SU-DHL-6 (cell line): Measurements from ENCODE around the gene RC3H1.
"Not testable (repeated sequence)": the region's sequence is repeated elsewhere in the genome, so short reads cannot be mapped to it uniquely, and the experiment has no call there.

Experiments
- H2AFZ ChIP-seq: fragments of 200-600 bp; sonication (generic); 2 replicates; pipeline ENCODE4 v1.6.1; 2014; ENCODE audit warnings: low read depth, mild to moderate bottlenecking, moderate library complexity, mixed read lengths, antibody characterized with exemption, low read length; ENCODE audit not compliant: severe bottlenecking
- H3F3A ChIP-seq: fragments of 200-600 bp; shearing (Covaris generic); 2 replicates; pipeline ENCODE4 v1.6.0; 2016; ENCODE audit warnings: antibody characterized with exemption, mild to moderate bottlenecking; ENCODE audit not compliant: insufficient read depth
- H3K27ac ChIP-seq: fragments of 200-600 bp; sonication (generic); 2 replicates; pipeline ENCODE4 v1.5.1; 2016; ENCODE audit warnings: low read depth, mild to moderate bottlenecking, low read length, moderate library complexity, mixed read lengths
- H3K27me3 ChIP-seq: fragments of 200-600 bp; sonication (generic), shearing (Covaris generic); 2 replicates; pipeline ENCODE4 v1.6.0; 2014; ENCODE audit warnings: mild to moderate bottlenecking, low read length
- H3K36me3 ChIP-seq: fragments of 200-600 bp; sonication (generic); 2 replicates; pipeline ENCODE4 v1.6.1; 2014; ENCODE audit warnings: mild to moderate bottlenecking, low read length, mixed read lengths
- H3K4me2 ChIP-seq: fragments of 300-600, 200-600 bp; shearing (Covaris generic), sonication (generic); 2 replicates; pipeline ENCODE4 v1.6.0; 2014; ENCODE audit warnings: low read length, low read depth, mild to moderate bottlenecking; ENCODE audit not compliant: poor library complexity, severe bottlenecking
- H3K4me3 ChIP-seq: fragments of 200-600 bp; sonication (generic); 2 replicates; pipeline ENCODE4 v1.5.1; 2014; ENCODE audit warnings: antibody characterized with exemption, low read length, mild to moderate bottlenecking, mixed read lengths; ENCODE audit not compliant: insufficient read depth, poor library complexity, severe bottlenecking
- H3K79me2 ChIP-seq: fragments of 200-600 bp; sonication (generic); 2 replicates; pipeline ENCODE4 v1.6.1; 2014; ENCODE audit warnings: mild to moderate bottlenecking, low read length, moderate library complexity; ENCODE audit not compliant: insufficient read depth
- H3K9ac ChIP-seq: fragments of 200-600 bp; sonication (generic); 2 replicates; pipeline ENCODE4 v1.7.0; 2014; ENCODE audit warnings: mild to moderate bottlenecking, low read length
- H3K9me2 ChIP-seq: fragments of 200-600 bp; sonication (generic); replicated peaks from 2 replicates; pipeline ENCODE4 v1.6.1; 2014; ENCODE audit warnings: low read length; ENCODE audit not compliant: insufficient read depth
- H3K9me3 ChIP-seq: fragments of 200-600 bp; sonication (generic); 2 replicates; pipeline ENCODE4 v1.6.1; 2014; ENCODE audit warnings: low read length, mixed read lengths; ENCODE audit not compliant: insufficient read depth
- H4K20me1 ChIP-seq: fragments of 200-600 bp; sonication (generic); 2 replicates; pipeline ENCODE4 v1.6.1; 2014; ENCODE audit warnings: low read depth, mild to moderate bottlenecking, antibody characterized with exemption, low read length, moderate library complexity, mixed read lengths
- CTCF ChIP-seq: fragments of 200-600 bp; sonication (generic); IDR thresholded peaks from one replicate; pipeline ENCODE4 v1.5.1; 2017; ENCODE audit warnings: antibody characterized with exemption, mild to moderate bottlenecking, low read length, moderate library complexity; ENCODE audit not compliant: insufficient read depth, poor library complexity, severe bottlenecking
- EZH2phosphoT487 ChIP-seq: fragments of 200-600 bp; sonication (generic), shearing (Covaris generic); conservative IDR thresholded peaks from 2 replicates; pipeline ENCODE4 v1.6.1; 2018; ENCODE audit warnings: mild to moderate bottlenecking, antibody characterized with exemption, low read length, moderate library complexity, mixed read lengths

RC3H1 gene

GRCh38 chr1:173997791-173998190 lies 24.4 kb downstream of the RC3H1 start:
- H3K4me3 ChIP-seq = no peak overlapping the region
- no peak overlapping the region for H3K27ac ChIP-seq
- no peaks in the 10 kb centered on the region for H3K9me2 ChIP-seq
- H3K36me3 ChIP-seq = peaks cover 6% of the 10 kb centered on the region; the same call in 1 of the 2 replicates
- H3K4me2 ChIP-seq = no peak overlapping the region
- no peak overlapping the region for H2AFZ ChIP-seq
- no peaks in the 10 kb centered on the region for H3F3A ChIP-seq
- TF ChIP-seq CTCF (no peak), EZH2phosphoT487 (no peak)
- H3K27me3 ChIP-seq = no peaks in the 10 kb centered on the region
- peaks cover 10% of the 10 kb centered on the region; the same call in 1 of the 2 replicates for H4K20me1 ChIP-seq
- peaks cover 83% of the 10 kb centered on the region for H3K79me2 ChIP-seq
- no peak overlapping the region for H3K9ac ChIP-seq
- H3K9me3 ChIP-seq = no peaks in the 10 kb centered on the region

- no peak overlapping the region for H3K4me3 ChIP-seq
- H3K9me2 ChIP-seq = no peaks in the 10 kb centered on the region
- no peaks in the 10 kb centered on the region for H3K9me3 ChIP-seq
- no peaks in the 10 kb centered on the region for H3F3A ChIP-seq
- peaks cover 10% of the 10 kb centered on the region for H3K36me3 ChIP-seq
- H3K27me3 ChIP-seq = no peaks in the 10 kb centered on the region
- H3K4me2 ChIP-seq = no peak overlapping the region
- H3K79me2 ChIP-seq = peaks cover 81% of the 10 kb centered on the region
- peaks cover 10% of the 10 kb centered on the region; the same call in 1 of the 2 replicates for H4K20me1 ChIP-seq
- no peak overlapping the region for H2AFZ ChIP-seq
- no peak overlapping the region for H3K9ac ChIP-seq
- no peak for TF ChIP-seq CTCF
- TF ChIP-seq EZH2phosphoT487 = no peak
- H3K27ac ChIP-seq = no peak overlapping the region
Measured at GRCh38 chr1:173996995-173997394, 25.2 kb downstream of the RC3H1 start.

GRCh38 chr1:173995475-173995874 lies 26.7 kb downstream of the RC3H1 start:
- Histone ChIP-seq H3K4me2 (no peak overlapping the region), H3K36me3 (peaks cover 20% of the 10 kb centered on the region), H3K27ac (no peak overlapping the region), H2AFZ (no peak overlapping the region), H3K9me2 (no peaks in the 10 kb centered on the region), H3K79me2 (peaks cover 66% of the 10 kb centered on the region), H3K9me3 (no peaks in the 10 kb centered on the region), H3K4me3 (no peak overlapping the region), H3F3A (no peaks in the 10 kb centered on the region), H4K20me1 (peaks cover 9% of the 10 kb centered on the region; the same call in 1 of the 2 replicates), H3K9ac (no peak overlapping the region), H3K27me3 (no peaks in the 10 kb centered on the region)
- TF ChIP-seq CTCF (no peak), EZH2phosphoT487 (no peak)

GRCh38 chr1:173993948-173994347 lies 28.2 kb downstream of the RC3H1 start:
- H2AFZ ChIP-seq, H3K27ac ChIP-seq, H3K4me2 ChIP-seq, H3K9me3 ChIP-seq, H3F3A ChIP-seq, H3K27me3 ChIP-seq, H3K9ac ChIP-seq, H3K9me2 ChIP-seq, H4K20me1 ChIP-seq, H3K4me3 ChIP-seq: not testable (repeated sequence)
- H3K79me2 ChIP-seq = peaks cover 51% of the 10 kb centered on the region
- H3K36me3 ChIP-seq = peaks cover 24% of the 10 kb centered on the region
